Measurements from ENCODE around the gene AP3S2.
"Not testable (repeated sequence)": the region's sequence is repeated elsewhere in the genome, so short reads cannot be mapped to it uniquely, and the experiment has no call there.

AP3S2 gene

GRCh38 chr15:89797678-89798201 is 96.1 kb downstream of the AP3S2 start:
- no peak for DNase-seq

GRCh38 chr15:89795996-89796395 is 97.8 kb downstream of the AP3S2 start:
- no peak for DNase-seq

- peak; percentile 56 for DNase-seq
Measured at GRCh38 chr15:89794627-89795241, 99.1 kb downstream of the AP3S2 start.

GRCh38 chr15:89792106-89792805 is 101.5 kb downstream of the AP3S2 start:
- DNase-seq, result no peak

GRCh38 chr15:89790661-89791060 is 103.1 kb downstream of the AP3S2 start:
- DNase-seq, result no peak

- no peak for DNase-seq
Measured at GRCh38 chr15:89790206-89790605, 103.6 kb downstream of the AP3S2 start.

- DNase-seq, result not testable (repeated sequence)
Measured at GRCh38 chr15:89788585-89788984, 105.2 kb downstream of the AP3S2 start.

- DNase-seq, result no peak
Measured at GRCh38 chr15:89787944-89788343, 105.8 kb downstream of the AP3S2 start.

- peak; percentile 66 for DNase-seq
Measured at GRCh38 chr15:89785774-89786140, 108.0 kb downstream of the AP3S2 start.

GRCh38 chr15:89785064-89785773 is 108.6 kb downstream of the AP3S2 start:
- no peak for DNase-seq

- no peak for DNase-seq
Measured at GRCh38 chr15:89784686-89784960, 109.2 kb downstream of the AP3S2 start.

GRCh38 chr15:89783861-89784685 is 109.7 kb downstream of the AP3S2 start:
- DNase-seq, result no peak

- peak; percentile 20 for DNase-seq
Measured at GRCh38 chr15:89783111-89783860, 110.5 kb downstream of the AP3S2 start.

- DNase-seq, result not testable (repeated sequence)
Measured at GRCh38 chr15:89782619-89782950, 111.2 kb downstream of the AP3S2 start.

GRCh38 chr15:89781891-89782618 is 111.7 kb downstream of the AP3S2 start:
- peak; percentile 63 for DNase-seq

- no peak for DNase-seq
Measured at GRCh38 chr15:89781055-89781454, 112.7 kb downstream of the AP3S2 start.

- DNase-seq, result no peak
Measured at GRCh38 chr15:89780601-89781000, 113.2 kb downstream of the AP3S2 start.

All from fibroblast of skin of right biceps (primary cell).